Inflammatory macrophage treated with lipopolysaccharide for 4 hours (primary cell): ENCODE results near the gene TXNIP.
"Not testable (repeated sequence)": the region's sequence is repeated elsewhere in the genome, so short reads cannot be mapped to it uniquely, and the experiment has no call there.

Experiments used
- DNase-seq: peaks from one replicate; pipeline ENCODE4 v3.0.0-alpha.2; 2020

The TXNIP gene

DNA sequence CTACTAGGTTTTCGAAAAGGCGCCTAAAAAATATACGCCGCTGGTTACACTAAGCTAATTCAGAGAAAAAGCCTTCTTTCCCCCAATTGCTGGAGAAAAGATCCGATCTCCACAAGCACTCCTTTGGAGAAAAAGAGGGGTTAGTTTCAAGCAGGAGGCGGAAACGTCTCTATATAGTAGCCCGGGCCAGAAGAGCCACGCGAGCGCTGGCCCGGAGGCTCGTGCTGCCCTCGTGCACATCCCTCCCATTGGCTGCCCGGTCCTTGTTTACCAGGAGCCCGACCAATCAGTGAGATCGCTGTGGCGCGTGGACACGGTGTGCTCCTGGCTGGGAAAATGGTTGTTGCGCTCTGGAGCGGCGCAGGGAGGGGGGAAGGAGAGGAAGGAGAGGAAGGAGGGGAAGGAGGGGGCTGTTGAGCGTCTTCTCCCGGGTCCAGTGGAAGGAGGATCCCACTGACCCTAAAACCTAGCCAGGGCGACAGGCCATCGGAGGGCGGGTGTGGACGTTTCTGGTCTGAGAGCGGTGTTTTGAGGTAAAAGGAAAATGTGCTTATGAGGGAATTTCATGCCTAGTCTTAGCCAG is at the start of gene TXNIP:
TSS of gene TXNIP (minus strand) at position 147 of the 583 bp plus-strand sequence. CDS start 313 bp downstream, outside the sequence.
- DNase-seq: peak; percentile 96

DNA sequence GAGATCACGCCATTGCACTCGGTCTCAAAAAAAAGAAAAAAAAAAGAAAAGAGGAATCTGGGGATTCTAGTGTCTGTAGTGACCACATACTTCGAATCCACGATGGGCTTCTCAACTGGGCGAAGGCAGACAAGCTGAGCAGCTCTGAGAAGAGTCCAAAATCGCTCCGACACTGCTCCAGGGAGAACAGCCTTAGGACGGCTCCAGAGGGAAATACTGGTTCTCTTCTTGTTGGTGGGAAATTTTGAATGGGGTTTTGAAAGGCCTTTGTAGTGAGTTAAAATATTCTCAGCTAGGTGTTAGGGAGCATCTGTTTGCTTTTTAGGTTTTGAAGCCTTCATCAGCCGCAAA is 43.4 kb upstream of the TXNIP start:
- DNase-seq: no peak

DNA sequence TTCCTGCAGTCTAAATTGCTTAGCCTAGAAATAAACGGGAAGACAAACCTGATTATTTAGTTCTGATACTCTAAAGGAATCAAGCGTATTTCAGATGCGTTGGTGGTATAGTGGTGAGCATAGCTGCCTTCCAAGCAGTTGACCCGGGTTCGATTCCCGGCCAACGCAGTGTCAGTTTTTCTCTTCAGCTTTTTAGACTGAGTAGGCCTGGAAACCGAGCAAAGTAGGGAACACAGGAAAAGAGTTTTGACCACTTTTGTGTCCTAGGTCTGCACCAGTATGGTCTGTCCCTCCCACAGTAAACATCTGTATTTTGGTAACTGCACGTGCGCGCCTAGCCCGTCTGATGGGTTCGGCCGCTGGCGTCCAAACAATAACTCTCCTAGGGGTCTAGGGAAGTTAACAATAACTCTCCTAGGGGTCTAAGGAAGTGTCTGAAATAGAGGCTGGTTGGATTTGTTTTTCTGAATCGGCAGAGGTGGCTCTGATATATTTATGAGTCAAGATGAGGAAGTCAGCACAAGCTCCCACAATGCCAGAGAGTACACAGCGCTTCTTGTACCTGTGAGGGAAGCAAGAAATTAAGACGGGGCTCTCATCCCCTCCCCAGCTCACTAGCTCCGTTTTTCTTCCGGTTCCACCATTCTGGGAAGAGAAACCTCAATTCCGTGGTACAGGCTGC is 40.7 kb upstream of the TXNIP start:
- DNase-seq: peak; percentile 83

- peak; percentile 67 for DNase-seq
These were observed 40.0 kb upstream of the TXNIP start for GRCh38 chr1:146036241-146036964.

GRCh38 chr1:146035048-146035423 is 38.7 kb upstream of the TXNIP start:
- peak; percentile 51 for DNase-seq

DNA sequence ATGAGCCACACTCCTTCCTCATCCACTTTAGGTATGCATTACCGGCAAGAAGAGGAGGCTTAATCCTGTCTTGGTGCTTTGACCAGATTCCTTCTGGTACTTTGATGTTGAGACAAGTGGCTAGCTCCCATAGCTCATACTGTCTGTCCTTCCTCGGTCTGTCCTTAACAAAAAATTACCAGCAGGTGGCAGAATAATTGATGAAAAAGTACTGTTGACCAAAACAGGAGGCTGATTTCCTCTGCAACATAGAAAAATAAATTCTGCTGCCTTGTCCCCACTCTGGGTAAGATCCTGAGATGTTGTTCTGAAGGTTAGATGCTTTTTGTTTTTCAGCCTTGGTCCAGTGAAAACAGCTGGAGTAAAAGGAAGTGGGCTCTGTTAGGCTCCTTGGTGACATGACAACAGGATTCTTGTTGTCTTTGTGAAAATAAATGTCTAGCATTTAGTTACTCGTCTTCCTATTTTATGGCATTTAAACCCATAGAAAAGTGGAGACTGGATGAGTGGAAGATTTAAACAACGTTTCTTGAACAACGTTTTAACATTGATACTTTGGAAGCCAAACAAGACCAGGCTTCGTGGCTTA is 36.3 kb upstream of the TXNIP start:
- peak; percentile 57 for DNase-seq

DNA sequence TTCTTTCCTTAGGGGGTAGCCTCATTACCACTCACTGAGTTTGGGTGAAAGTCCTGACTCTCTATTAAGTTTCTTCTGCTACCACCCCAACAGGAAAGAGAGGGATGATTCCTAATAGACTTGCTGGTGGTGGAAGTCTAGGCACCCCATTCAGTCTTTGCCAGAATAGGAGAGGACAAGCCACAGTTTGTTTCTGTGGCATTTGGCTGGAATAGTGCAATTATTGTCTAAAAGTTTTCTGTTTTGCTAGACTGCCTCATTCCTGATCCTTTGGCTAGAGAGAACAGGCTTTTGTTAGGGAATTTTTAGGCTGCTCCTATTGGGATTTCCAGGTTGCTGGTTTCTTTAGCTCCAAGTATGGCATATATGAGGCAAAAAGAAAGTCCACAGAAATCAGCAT is 35.1 kb upstream of the TXNIP start:
- DNase-seq: no peak

DNA sequence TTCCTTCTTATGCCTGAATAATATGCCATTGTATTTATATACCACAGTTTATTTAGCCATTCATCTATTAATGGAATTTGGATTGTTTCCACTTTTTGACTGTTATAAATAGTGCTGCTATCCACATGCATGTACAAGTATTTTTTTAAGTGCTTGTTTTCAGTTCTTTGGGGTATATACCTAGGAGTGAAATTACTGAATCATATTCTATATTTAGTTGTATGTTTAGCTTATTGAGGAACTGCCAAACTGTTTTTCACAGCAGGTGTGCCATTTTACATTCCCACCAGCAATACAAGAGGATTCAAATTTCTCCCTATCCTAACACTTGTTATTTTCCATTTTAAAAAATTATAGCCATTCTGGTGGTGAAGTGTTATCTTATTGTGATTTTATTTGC is 32.7 kb upstream of the TXNIP start:
- no peak for DNase-seq

GRCh38 chr1:146026650-146027049 is 30.3 kb upstream of the TXNIP start:
- not testable (repeated sequence) for DNase-seq

DNA sequence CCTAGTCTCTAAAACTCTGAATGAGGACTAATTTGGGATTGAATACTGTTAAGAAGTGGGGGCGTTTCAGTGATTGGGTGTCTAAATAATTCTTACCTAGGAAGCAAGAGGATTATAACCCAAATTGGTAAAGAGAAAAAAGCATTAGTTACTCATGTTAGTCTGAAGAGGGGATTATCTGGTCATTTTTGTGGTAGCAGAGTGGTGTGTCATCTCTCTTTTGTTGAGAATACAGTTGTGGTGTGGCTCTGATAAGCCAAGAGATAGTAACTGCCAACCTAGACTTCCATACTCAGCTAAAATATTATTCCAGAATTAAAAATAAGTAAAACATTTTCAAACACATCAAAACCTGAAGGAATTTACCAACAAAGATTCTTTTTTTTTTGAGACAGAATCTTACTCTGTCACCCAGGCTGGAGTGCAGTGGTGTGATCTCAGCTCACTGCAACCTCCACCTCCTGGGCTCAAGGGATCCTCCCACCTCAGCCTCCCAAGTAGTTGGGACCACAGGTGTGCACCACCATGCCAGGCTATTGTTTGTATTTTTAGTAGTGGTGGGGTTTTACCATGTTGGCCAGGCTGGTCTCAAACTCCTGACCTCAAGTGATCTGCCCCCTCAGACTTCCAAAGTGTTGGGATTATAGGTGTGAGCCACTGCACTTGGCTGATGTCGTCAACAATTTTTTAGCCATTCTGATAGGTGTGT is 29.6 kb upstream of the TXNIP start:
- not testable (repeated sequence) for DNase-seq

- DNase-seq: no peak
These were observed 26.2 kb upstream of the TXNIP start for GRCh38 chr1:146022403-146023127.

DNA sequence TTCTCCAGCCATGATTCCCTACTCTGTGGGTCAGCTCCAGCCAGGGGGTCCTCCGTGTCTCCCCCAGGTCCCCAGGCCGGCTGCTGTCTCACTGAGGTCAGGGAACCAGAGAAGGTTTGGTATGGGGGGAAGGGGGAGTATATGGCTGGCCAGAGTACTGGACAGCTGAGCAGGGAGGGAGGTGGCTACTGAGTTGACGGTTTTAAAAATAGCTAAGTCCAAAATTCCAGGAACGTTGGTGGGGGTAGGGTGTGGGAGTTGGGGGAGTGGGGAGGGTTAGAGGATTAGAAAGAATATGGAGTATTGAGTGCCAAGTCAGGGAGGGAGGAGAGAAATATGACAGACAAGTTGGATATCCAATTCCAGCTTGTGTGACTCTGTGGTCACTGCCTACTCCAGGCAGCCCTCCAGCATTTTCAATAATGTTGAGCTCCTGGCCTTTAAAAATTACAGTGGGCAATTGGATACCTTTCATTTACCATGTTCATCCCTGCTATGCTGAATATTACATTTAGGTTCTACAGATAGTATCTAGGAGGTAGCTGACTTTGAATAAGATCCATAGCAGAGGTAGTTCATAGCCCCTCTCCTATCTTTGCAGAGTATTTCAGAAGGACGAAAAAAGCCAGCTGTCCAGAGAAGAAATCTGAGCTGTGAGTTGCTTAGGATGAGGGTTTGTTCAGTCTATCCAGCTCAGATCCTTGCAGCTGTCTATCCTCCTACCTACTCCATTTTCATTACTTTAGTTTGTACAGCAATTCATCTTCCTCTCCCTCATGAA is 25.4 kb upstream of the TXNIP start, which contains the start of gene HJV:
TSS of gene HJV (minus strand) at position 114 of the 781 bp plus-strand sequence. CDS start 1,504 bp downstream, outside the sequence.
- no peak for DNase-seq

DNA sequence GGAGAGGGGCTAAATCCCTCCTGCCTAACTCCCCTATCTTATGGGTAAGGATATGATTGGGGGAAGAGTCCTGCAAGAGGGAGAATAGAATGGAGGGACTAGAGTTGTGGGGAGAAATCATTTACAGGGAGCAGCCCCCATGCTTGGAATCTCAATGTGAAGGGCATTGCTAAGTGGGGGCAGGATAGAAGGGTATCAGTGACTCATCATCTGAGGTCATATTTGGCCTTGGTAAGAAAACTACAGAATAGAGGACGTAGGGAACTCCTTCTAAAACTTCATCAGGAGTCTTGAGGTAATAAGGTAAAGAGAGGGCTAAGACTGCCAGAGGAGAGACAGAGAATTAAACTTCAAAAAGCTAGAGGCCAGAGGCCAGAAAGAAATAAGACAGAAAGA is 24.7 kb upstream of the TXNIP start:
- no peak for DNase-seq

DNA sequence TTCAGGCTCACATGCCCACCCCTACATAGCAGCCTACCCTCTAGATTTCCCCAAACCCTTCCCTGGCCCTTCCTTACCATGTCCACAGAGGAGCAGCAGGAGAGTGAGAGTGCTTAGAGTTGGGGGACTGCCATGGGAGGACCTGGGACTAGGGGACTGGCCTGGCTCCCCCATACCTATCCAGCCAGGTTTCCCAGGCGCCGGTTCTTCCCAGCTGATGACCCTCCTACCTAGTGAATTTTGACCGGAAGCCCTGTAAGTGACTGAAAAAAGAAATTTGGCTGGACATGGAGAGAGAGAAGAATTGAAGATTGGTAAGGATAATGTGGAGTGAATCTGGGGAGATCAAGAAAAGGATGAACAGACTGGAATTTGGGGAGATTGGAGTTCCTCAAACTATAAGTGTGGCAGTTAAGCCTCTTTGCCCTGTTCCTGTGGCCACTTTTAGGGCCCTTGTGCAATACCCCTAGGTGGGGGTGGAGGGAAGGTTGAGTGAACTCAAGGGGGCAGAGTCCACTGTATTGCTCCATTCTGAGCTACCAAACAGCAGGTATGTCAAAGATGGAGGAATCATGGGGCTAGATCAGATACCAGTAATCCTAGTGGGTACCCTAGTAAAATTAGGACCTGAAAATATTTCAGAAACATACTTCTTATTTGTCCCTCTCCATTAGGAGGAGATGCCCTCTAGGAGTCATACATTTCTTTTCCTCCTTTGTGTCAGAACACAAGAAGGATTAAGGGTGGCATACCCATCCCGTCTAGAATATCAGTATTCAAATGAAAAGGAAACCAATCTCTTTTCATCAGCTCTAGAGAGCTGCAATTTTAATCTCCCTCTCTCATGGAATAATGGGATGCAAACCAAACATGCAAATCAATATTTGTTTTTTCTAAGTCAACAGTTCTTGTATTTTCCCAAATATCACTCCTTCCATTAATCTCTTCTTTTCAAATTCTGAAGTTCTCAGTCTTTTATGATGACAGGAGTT is 24.0 kb upstream of the TXNIP start:
- no peak for DNase-seq

- DNase-seq: no peak
These were observed 23.1 kb upstream of the TXNIP start for GRCh38 chr1:146019231-146020057.

GRCh38 chr1:146016891-146017290 is 20.5 kb upstream of the TXNIP start:
- no peak for DNase-seq

GRCh38 chr1:146013559-146013922 is 17.2 kb upstream of the TXNIP start:
- DNase-seq: peak; percentile 70

DNA sequence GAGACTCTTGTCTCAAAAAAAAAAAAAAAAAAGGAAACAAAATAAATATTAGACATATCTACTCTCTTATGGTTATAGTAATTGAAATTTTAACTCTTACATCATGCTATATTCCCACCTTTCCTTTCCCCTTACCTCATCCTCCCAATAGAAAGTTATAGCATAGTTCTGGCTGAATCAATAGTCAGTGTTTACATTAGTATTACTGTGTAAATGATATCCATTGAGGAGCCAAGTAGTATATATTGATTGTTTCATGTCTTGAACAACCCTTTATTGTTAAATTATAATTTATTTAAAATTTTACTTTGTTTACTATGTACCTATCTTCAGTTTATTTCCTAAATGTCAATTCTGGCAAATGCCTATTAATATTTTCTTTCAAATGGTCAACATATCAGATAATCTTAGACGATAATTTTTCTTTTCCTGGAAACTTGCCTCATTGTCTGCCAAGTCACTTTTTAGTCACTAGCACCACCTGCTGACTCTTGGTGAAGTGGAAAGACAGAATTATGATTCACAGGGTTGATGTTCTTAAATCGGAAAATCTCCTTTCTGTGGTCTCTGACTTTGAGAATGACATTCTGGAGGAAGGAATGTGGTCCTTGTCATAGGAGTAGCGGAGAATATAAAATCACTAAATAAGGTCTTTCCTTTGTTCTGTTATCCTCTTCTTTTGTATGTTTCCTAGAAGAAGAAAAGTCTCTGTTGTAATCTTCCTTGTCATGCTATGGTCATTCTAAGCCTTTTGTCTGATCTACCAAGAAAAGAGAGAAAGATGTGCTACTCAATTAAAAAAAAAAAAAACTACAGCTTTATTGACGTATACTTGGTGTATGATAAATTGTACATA is 16.6 kb upstream of the TXNIP start:
- DNase-seq: peak; percentile 83
